B cell (primary cell): Measurements from ENCODE around the gene YARS1. TPM values are rescaled to one million over a fixed set of nuclear protein-coding genes. Genes with fewer than 3 reads are reported as not detected.

Experiments
- ATAC-seq: fragments of 200-7000 bp; cut with Tn5 transposase; one replicate; pipeline ENCODE4 v1.10.0; 2021; ENCODE audit warnings: low read depth, mild to moderate bottlenecking, moderate number of reproducible peaks, moderate library complexity
- CTCF ChIA-PET: fragments of 350-600 bp; sonication (Branson Sonifier 250); formaldehyde crosslinking; loops from one replicate; lab custom pipeline; 2021; ENCODE audit warnings: antibody characterized with exemption, inconsistent platforms; lab: Charles Lee
- POLR2A ChIA-PET: fragments of 350-600 bp; sonication (Branson Sonifier 250); formaldehyde crosslinking; loops from one replicate; lab custom pipeline; 2021; ENCODE audit warnings: antibody characterized with exemption; lab: Charles Lee
- DNase-seq: peaks from one replicate; pipeline ENCODE4 v3.0.0; 2013
- H2AFZ ChIP-seq: 2 replicates; pipeline ENCODE4 v1.6.1; 2012; ENCODE audit warnings: mild to moderate bottlenecking, low read depth, low read length; ENCODE audit not compliant: insufficient read depth, poor library complexity, severe bottlenecking
- H3K27ac ChIP-seq, 2 donors: 1 replicate in 1 of 2; 2 replicates in 1 of 2; pipeline ENCODE4 v1.5.1; 2012 to 2013; ENCODE audit warnings: low read length in 2 of 2, mild to moderate bottlenecking in 2 of 2, moderate library complexity in 1 of 2
- H3K27me3 ChIP-seq, 4 experiments: fragments of 200-600 bp in 1 of 4; sonication (generic) in 1 of 4; replicated peaks in 1 of 4; 1 replicate in 2 of 4; 2 replicates in 2 of 4; pipeline versions ENCODE4 v1.6.1 to v1.7.0; 2013 to 2016; ENCODE audit warnings: low read length in 3 of 4, mild to moderate bottlenecking in 2 of 4, mixed read lengths in 1 of 4, moderate library complexity in 1 of 4; ENCODE audit not compliant: insufficient read depth in 4 of 4, control insufficient read depth in 3 of 4; ENCODE audit errors: control extremely low read depth in 1 of 4
- H3K36me3 ChIP-seq, 2 experiments: replicated peaks in 1 of 2; 1 replicate in 1 of 2; 2 replicates in 1 of 2; pipeline versions ENCODE4 v1.6.1 to v1.7.1; 2013; ENCODE audit warnings: low read length in 1 of 2; ENCODE audit not compliant: insufficient read depth in 2 of 2, control insufficient read depth in 1 of 2; ENCODE audit errors: control extremely low read depth in 1 of 2, extremely low read depth in 1 of 2
- H3K4me1 ChIP-seq, 2 donors: fragments of 200-600 bp in 1 of 2; sonication (generic) in 1 of 2; 1 replicate in 1 of 2; 2 replicates in 1 of 2; pipeline versions ENCODE4 v1.5.1 to v1.6.1; 2013 to 2017; ENCODE audit warnings: low read length in 2 of 2; ENCODE audit not compliant: control insufficient read depth in 2 of 2, insufficient read depth in 2 of 2
- H3K4me2 ChIP-seq: replicated peaks from 2 replicates; pipeline ENCODE3; 2012; ENCODE audit warnings: mild to moderate bottlenecking, low read depth, low read length; ENCODE audit not compliant: poor library complexity, severe bottlenecking
- H3K4me3 ChIP-seq, 5 experiments: fragments of 200-600 bp in 1 of 5; sonication (generic) in 1 of 5; 1 replicate in 3 of 5; 2 replicates in 2 of 5; pipeline versions ENCODE4 v1.5.1 to v1.7.0; 2011 to 2016; ENCODE audit warnings: low read length in 4 of 5, mild to moderate bottlenecking in 4 of 5, low read depth in 2 of 5, control low read depth in 1 of 5, moderate library complexity in 1 of 5; ENCODE audit not compliant: insufficient read depth in 1 of 5; ENCODE audit errors: control extremely low read depth in 1 of 5, extremely low read depth in 1 of 5
- H3K79me2 ChIP-seq: fragments of 200-600 bp; sonication (generic); one replicate; pipeline ENCODE4 v1.6.0; 2016; ENCODE audit warnings: low read length; ENCODE audit not compliant: control insufficient read depth, insufficient read depth
- H3K9ac ChIP-seq: fragments of 200-600 bp; sonication (generic); 2 replicates; pipeline ENCODE4 v1.6.1; 2017; ENCODE audit warnings: mild to moderate bottlenecking, low read length, moderate library complexity
- H3K9me3 ChIP-seq, 3 donors: one replicate each; pipeline versions ENCODE4 v1.6.1 to v1.7.1; 2013; ENCODE audit warnings: low read length in 2 of 3; ENCODE audit not compliant: control insufficient read depth in 2 of 3, insufficient read depth in 1 of 3; ENCODE audit errors: control extremely low read depth in 1 of 3
- H4K20me1 ChIP-seq: 2 replicates; pipeline ENCODE4 v1.6.0; 2012; ENCODE audit warnings: mild to moderate bottlenecking, low read length; ENCODE audit not compliant: insufficient read depth, control insufficient read depth, poor library complexity, severe bottlenecking
- H3K27ac Mint-ChIP-seq: one replicate; pipeline ENCODE4 v1.8.0; 2021; ENCODE audit warnings: mixed read lengths
- H3K27me3 Mint-ChIP-seq: one replicate; pipeline ENCODE4 v1.8.0; 2021; ENCODE audit warnings: mixed read lengths
- H3K4me1 Mint-ChIP-seq: one replicate; pipeline ENCODE4 v1.8.0; 2021; ENCODE audit warnings: mixed read lengths
- H3K4me3 Mint-ChIP-seq: one replicate; pipeline ENCODE4 v1.8.0; 2021; ENCODE audit warnings: mixed read lengths
- H3K9me3 Mint-ChIP-seq: one replicate; pipeline ENCODE4 v1.8.0; 2022; ENCODE audit warnings: mixed read lengths; ENCODE audit not compliant: insufficient read depth
- EZH2 ChIP-seq: IDR thresholded peaks from 2 replicates; pipeline ENCODE4 v1.6.1; 2012; ENCODE audit warnings: borderline replicate concordance, low read depth, mild to moderate bottlenecking, moderate library complexity, low read length; ENCODE audit not compliant: insufficient read depth, poor library complexity, severe bottlenecking
- WGBS: methylation state at CpG from one replicate; pipeline ENCODE4 v1.1.5; 2013; ENCODE audit warnings: missing lambda C conversion rate; ENCODE audit not compliant: insufficient coverage; 5-methylcytosine and 5-hydroxymethylcytosine counted together
- intact Hi-C: fragments of 100-400 bp; cut with micrococcal nuclease; formaldehyde crosslinking; loops from one replicate; pipeline ENCODE4 v1.10.0; 2022
- polyA plus RNA-seq: library from polyadenylated mRNA; depleted of rRNA; stranded (reverse); fragments of >200 nt; gene quantifications from 2 replicates; pipeline ENCODE4 v1.2.3, GENCODE V29; 2012
- total RNA-seq, 2 donors: library from RNA; stranded (reverse); fragments of 120-200 nt in 1 of 2; gene quantifications; 1 replicate in 1 of 2; 2 replicates in 1 of 2; pipeline versions ENCODE4 v1.2.3 to v1.2.4, GENCODE V29; 2013 to 2022
- TF ChIP-seq, protein P1 (sequence below): fragments of 200-600 bp; IDR thresholded peaks from one replicate; pipeline ENCODE4 v1.8.0; 2022; ENCODE audit warnings: antibody characterized with exemption, mild to moderate bottlenecking

Gene YARS1
- total and polyA plus RNA-seq, 2 donors (not counting 1 experiment from before 2014, with no cell fraction given), result 33.0 to 73.2 TPM

DNA sequence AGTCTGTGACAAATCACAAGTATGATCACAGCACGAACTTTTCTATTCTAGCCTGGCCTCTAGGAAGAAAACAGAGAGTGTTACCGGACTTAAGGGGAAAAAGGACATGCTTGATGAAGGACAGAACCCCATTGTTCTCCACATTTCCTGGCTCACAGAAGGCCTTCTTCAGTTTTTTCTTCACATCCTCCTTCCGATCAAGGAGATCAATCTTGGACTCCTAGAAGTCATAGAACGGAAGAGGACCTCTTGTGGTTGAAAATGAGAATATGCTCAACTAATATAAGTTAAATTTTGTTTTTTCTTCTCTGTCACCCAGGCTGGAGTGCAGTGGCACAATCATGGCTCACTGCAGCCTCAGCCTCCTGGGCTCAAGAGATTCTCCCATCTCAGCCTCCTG is 30.3 kb downstream of the YARS1 start:
- TF ChIP-seq, protein P1, sequence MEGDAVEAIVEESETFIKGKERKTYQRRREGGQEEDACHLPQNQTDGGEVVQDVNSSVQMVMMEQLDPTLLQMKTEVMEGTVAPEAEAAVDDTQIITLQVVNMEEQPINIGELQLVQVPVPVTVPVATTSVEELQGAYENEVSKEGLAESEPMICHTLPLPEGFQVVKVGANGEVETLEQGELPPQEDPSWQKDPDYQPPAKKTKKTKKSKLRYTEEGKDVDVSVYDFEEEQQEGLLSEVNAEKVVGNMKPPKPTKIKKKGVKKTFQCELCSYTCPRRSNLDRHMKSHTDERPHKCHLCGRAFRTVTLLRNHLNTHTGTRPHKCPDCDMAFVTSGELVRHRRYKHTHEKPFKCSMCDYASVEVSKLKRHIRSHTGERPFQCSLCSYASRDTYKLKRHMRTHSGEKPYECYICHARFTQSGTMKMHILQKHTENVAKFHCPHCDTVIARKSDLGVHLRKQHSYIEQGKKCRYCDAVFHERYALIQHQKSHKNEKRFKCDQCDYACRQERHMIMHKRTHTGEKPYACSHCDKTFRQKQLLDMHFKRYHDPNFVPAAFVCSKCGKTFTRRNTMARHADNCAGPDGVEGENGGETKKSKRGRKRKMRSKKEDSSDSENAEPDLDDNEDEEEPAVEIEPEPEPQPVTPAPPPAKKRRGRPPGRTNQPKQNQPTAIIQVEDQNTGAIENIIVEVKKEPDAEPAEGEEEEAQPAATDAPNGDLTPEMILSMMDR, result no peak
- no peak for TF ChIP-seq EZH2
- no peaks in the 10 kb centered on the region for H4K20me1 ChIP-seq
- WGBS, result 83% methylated on average over 1 of the region's 4 CpGs
- Mint-ChIP-seq H3K27me3 (no peaks in the 10 kb centered on the region), H3K4me1 (no peaks in the 10 kb centered on the region), H3K4me3 (no peak overlapping the region), H3K9me3 (no peaks in the 10 kb centered on the region), H3K27ac (no peak overlapping the region)
- DNase-seq, result no peak
- POLR2A ChIA-PET, result no interaction called here
- no peak overlapping the region for H2AFZ ChIP-seq
- H3K4me1 ChIP-seq, result no peaks in the 10 kb centered on the region
- intact Hi-C loops, result no loop called here
- no peaks in the 10 kb centered on the region for H3K27me3 ChIP-seq
- no peak overlapping the region for H3K4me3 ChIP-seq
- CTCF ChIA-PET, result interaction anchor here (0.6 to 0.8 kb wide), 2 partner anchors 13 to 25 kb away, joined by 3 read pairs; no protein-coding TSS in a partner anchor
- no peak for ATAC-seq
- no peak overlapping the region for H3K27ac ChIP-seq
- H3K9ac ChIP-seq, result no peak overlapping the region
- H3K36me3 ChIP-seq, result peaks cover 7 to 51% of the 10 kb centered on the region in 2 experiments
- H3K4me2 ChIP-seq, result no peak overlapping the region
- H3K9me3 ChIP-seq, result no peaks in the 10 kb centered on the region
- peaks cover 3% of the 10 kb centered on the region for H3K79me2 ChIP-seq

DNA sequence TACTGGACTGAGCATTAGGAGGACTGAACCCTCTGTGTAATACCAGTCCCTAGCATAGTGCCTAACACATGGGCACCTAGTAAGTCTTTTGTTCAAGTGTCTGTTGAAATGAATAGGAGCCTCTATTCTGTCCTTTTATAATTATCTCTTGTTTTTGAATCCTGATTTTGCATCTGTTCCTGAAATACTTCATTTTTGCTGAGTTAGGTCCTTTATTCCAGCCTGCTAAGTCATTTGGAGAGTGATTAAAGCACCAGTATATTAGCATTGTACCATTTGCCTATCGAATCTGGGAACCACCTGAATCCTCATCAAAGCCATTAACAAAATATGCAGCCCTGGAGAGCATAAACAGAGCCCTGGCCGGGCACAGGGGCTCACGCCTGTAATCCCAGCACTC is 32.3 kb downstream of the YARS1 start:
- H3K9me3 Mint-ChIP-seq, result no peaks in the 10 kb centered on the region
- ChIA-PET POLR2A (no interaction called here), CTCF (interaction anchor here (0.6 to 1.0 kb wide), 2 partner anchors 89 to 121 kb away, joined by 3 to 4 read pairs; no protein-coding TSS in a partner anchor)
- intact Hi-C loops, result no loop called here
- ATAC-seq (no peak), DNase-seq (no peak)
- no peaks in the 10 kb centered on the region for H3K9me3 ChIP-seq
- H3K27me3 Mint-ChIP-seq, result no peaks in the 10 kb centered on the region
- H3K27ac Mint-ChIP-seq, result no peak overlapping the region
- H3K4me3 ChIP-seq, result no peak overlapping the region
- H2AFZ ChIP-seq, result no peak overlapping the region
- TF ChIP-seq, protein P1, result no peak
- no peak for TF ChIP-seq EZH2
- no peaks in the 10 kb centered on the region for H3K4me1 ChIP-seq
- H3K36me3 ChIP-seq, result peaks cover 7 to 60% of the 10 kb centered on the region in 2 experiments
- no peak overlapping the region for H3K4me2 ChIP-seq
- peaks cover 3% of the 10 kb centered on the region for H3K79me2 ChIP-seq
- no peaks in the 10 kb centered on the region for H3K27me3 ChIP-seq
- no peaks in the 10 kb centered on the region for H4K20me1 ChIP-seq
- no peak overlapping the region for H3K4me3 Mint-ChIP-seq
- 100% methylated on average over 3 of the region's 3 CpGs for WGBS
- H3K4me1 Mint-ChIP-seq, result no peaks in the 10 kb centered on the region
- H3K9ac ChIP-seq, result no peak overlapping the region
- H3K27ac ChIP-seq, result no peak overlapping the region
